ENCODE data around the gene DAAM1. TPM values are rescaled to one million over a fixed set of nuclear protein-coding genes. Genes with fewer than 3 reads are reported as not detected.
A peak's percentile ranks its signal among the peaks of the same experiment; 100 is the strongest.

DAAM1 gene
- total RNA-seq, 2 experiments from 2014 or later = 30.1 to 72.8 TPM

- TF ChIP-seq CTCF (conservative IDR thresholded peaks at IDR 0.05; ENCODE audit: low read length) (no peak), EZH2phosphoT487 (IDR thresholded peaks at IDR 0.05; ENCODE audit: borderline replicate concordance, low read depth, low read length) (no peak)
- no peaks in the 10 kb centered on the region for H3K9me2 ChIP-seq (ENCODE audit: insufficient read depth, low read length)
- H3K9me3 ChIP-seq (ENCODE audit: low read length) = no peaks in the 10 kb centered on the region
- no peak overlapping the region for H3K27ac ChIP-seq (ENCODE audit: low read depth, low read length, poor library complexity, severe bottlenecking)
- H3K4me1 ChIP-seq (ENCODE audit: insufficient read depth, low read length, poor library complexity, severe bottlenecking) = peaks cover 11% of the 10 kb centered on the region
- CTCF ChIA-PET (ENCODE audit: unreplicated experiment) = interaction anchor here (0.6 kb wide), 1 partner anchor 925 kb away, joined by 3 read pairs; no protein-coding TSS in a partner anchor
- H4K20me1 ChIP-seq (ENCODE audit: insufficient read depth, low read length) = no peaks in the 10 kb centered on the region
- DNase-seq (ENCODE audit: low spot score) = no peak
- H2AFZ ChIP-seq (ENCODE audit: low read length) = no peak overlapping the region
- H3K4me2 ChIP-seq (ENCODE audit: low read length) = no peak overlapping the region
- H3K4me3 ChIP-seq (ENCODE audit: low read depth, low read length, poor library complexity, severe bottlenecking) = no peak overlapping the region
- POLR2A ChIA-PET = interaction anchor here (0.6 kb wide), 2 partner anchors 110 to 201 kb away, joined by 3 read pairs; no protein-coding TSS in a partner anchor
- no peaks in the 10 kb centered on the region for H3K36me3 ChIP-seq (ENCODE audit: insufficient read depth, low read length)
- no peaks in the 10 kb centered on the region for H3K79me2 ChIP-seq (ENCODE audit: insufficient read depth, low read depth, low read length)
- intact Hi-C loops (cut with micrococcal nuclease; ENCODE audit: unreplicated experiment) = no loop called here
- no TSS peak for BruUV-seq (replicated peaks)
These were observed 48.2 kb upstream of the DAAM1 start for GRCh38 chr14:59140106-59140843.

DNA sequence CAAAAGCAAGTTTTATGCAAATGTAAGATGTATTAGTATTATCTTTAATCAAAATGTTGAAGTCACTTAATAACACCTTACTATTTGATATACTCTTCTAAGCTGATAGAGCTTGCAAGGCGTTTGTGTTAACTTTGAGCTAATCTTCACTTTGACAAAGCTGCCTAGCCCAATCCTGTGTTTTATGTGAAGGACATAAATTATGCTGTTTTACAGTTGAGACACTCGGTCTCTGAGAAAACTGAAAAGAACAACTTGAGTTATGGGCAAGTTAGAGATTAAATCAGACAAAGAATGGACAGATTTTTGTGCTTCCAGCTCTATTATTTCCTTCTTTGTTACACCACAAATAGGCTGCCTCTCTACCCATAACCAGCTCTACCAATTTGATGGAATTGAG lies 42.0 kb upstream of the DAAM1 start:
- H3K4me1 ChIP-seq (ENCODE audit: insufficient read depth, low read length, poor library complexity, severe bottlenecking) = peaks cover 61% of the 10 kb centered on the region

More for the DNA sequence above, 42.0 kb upstream of the DAAM1 start:
- Histone ChIP-seq H3K9me2 (ENCODE audit: insufficient read depth, low read length) (no peaks in the 10 kb centered on the region), H3K36me3 (ENCODE audit: insufficient read depth, low read length) (no peaks in the 10 kb centered on the region), H3K4me3 (ENCODE audit: low read depth, low read length, poor library complexity, severe bottlenecking) (no peak overlapping the region), H4K20me1 (ENCODE audit: insufficient read depth, low read length) (no peaks in the 10 kb centered on the region), H3K9me3 (ENCODE audit: low read length) (no peaks in the 10 kb centered on the region), H2AFZ (ENCODE audit: low read length) (peak overlapping the region; percentile 43; the same call in 1 of the 2 replicates), H3K4me2 (ENCODE audit: low read length) (no peak overlapping the region), H3K27ac (ENCODE audit: low read depth, low read length, poor library complexity, severe bottlenecking) (no peak overlapping the region), H3K79me2 (ENCODE audit: insufficient read depth, low read depth, low read length) (no peaks in the 10 kb centered on the region)
- DNase-seq (ENCODE audit: low spot score) = no peak
- no TSS peak for BruUV-seq (replicated peaks)
- CTCF ChIA-PET (ENCODE audit: unreplicated experiment) = no interaction called here
- POLR2A ChIA-PET = interaction anchor here (1.2 kb wide), 1 partner anchor 217 kb away, joined by 3 read pairs; no protein-coding TSS in a partner anchor
- TF ChIP-seq CTCF (conservative IDR thresholded peaks at IDR 0.05; ENCODE audit: low read length) = no peak
- intact Hi-C loops (cut with micrococcal nuclease; ENCODE audit: unreplicated experiment) = loop anchor here (5.0 kb wide), 1 partner anchor 211 kb away; no protein-coding TSS in a partner anchor

Measured in OCI-LY7 (cell line).